K562 (cell line): ENCODE results near the gene KXD1. TPM values are rescaled to one million over a fixed set of nuclear protein-coding genes. Genes with fewer than 3 reads are reported as not detected.
A peak's percentile ranks its signal among the peaks of the same experiment; 100 is the strongest.

Experiments
- ARID3A ChIP-seq: IDR thresholded peaks from 2 replicates; pipeline ENCODE4 v1.6.1; 2012; ENCODE audit warnings: low read depth, low read length, improper control_type of control experiment, borderline replicate concordance
- ETS2 ChIP-seq: IDR thresholded peaks from 2 replicates; pipeline ENCODE4 v1.6.1; 2016; ENCODE audit warnings: borderline replicate concordance, missing genetic modification characterization, mild to moderate bottlenecking, moderate library complexity, missing compliant biosample characterization; ENCODE audit not compliant: poor library complexity, severe bottlenecking
- FOXO4 ChIP-seq: fragments of 450-650 bp; formaldehyde crosslinking; IDR thresholded peaks from 2 replicates; pipeline ENCODE4 v1.4.0; 2020; ENCODE audit warnings: mild to moderate bottlenecking, moderate library complexity
- GMEB1 ChIP-seq: fragments of 250-450 bp; sonication (Bioruptor Pico); IDR thresholded peaks from 2 replicates; pipeline ENCODE4 v1.4.0; 2020; ENCODE audit warnings: mild to moderate bottlenecking
- HDAC6 ChIP-seq: IDR thresholded peaks from 2 replicates; pipeline ENCODE4 v1.6.1; 2012; ENCODE audit warnings: low read depth, mild to moderate bottlenecking, control low read depth, inconsistent platforms, low read length, moderate library complexity
- HMG20B ChIP-seq: fragments of 250-450 bp; sonication (Bioruptor Pico); IDR thresholded peaks from 2 replicates; pipeline ENCODE4 v1.5.0; 2021; ENCODE audit warnings: mild to moderate bottlenecking
- POLR2B ChIP-seq: fragments of 450-650 bp; IDR thresholded peaks from 2 replicates; pipeline ENCODE4 v1.6.1; 2018; ENCODE audit warnings: low read depth; ENCODE audit not compliant: partially characterized antibody
- RB1 ChIP-seq: fragments of 450-650 bp; IDR thresholded peaks from 2 replicates; pipeline ENCODE4 v1.6.1; 2017; ENCODE audit warnings: low read depth, mild to moderate bottlenecking
- RBM14 ChIP-seq: fragments of 200-400 bp; formaldehyde crosslinking; IDR thresholded peaks from 2 replicates; pipeline ENCODE4 v1.6.1; 2018; ENCODE audit warnings: low read depth, mild to moderate bottlenecking, low read length, moderate library complexity, borderline replicate concordance; ENCODE audit not compliant: insufficient read depth
- RFX5 ChIP-seq: IDR thresholded peaks from 2 replicates; pipeline ENCODE4 v1.6.1; 2011; ENCODE audit warnings: low read depth, mild to moderate bottlenecking, improper control_type of control experiment, low read length
- SIN3A ChIP-seq, 2 experiments: fragments of 150-350 bp in 1 of 2; IDR thresholded peaks; 2 replicates each; pipeline ENCODE4 v1.6.1; 2011 to 2016; ENCODE audit warnings: borderline replicate concordance in 2 of 2, low read depth in 2 of 2, low read length in 2 of 2, mild to moderate bottlenecking in 2 of 2, moderate library complexity in 2 of 2; ENCODE audit not compliant: control insufficient read depth in 1 of 2
- SRSF7 ChIP-seq: fragments of 200-400 bp; formaldehyde crosslinking; optimal IDR thresholded peaks from 2 replicates; pipeline ENCODE3; 2017; ENCODE audit warnings: mild to moderate bottlenecking, low read depth, low read length
- TRIM25 ChIP-seq: fragments of 450-650 bp; IDR thresholded peaks from 2 replicates; pipeline ENCODE4 v1.7.0; 2016; ENCODE audit warnings: borderline replicate concordance
- WHSC1 ChIP-seq: IDR thresholded peaks from one replicate; pipeline ENCODE4 v1.6.1; 2012; ENCODE audit warnings: low read length, control low read depth, inconsistent platforms
- ZNF41 ChIP-seq: fragments of 250-450 bp; sonication (Bioruptor Pico); conservative IDR thresholded peaks from 2 replicates; pipeline ENCODE4 v1.4.0; 2020; ENCODE audit warnings: mild to moderate bottlenecking
- ZNF436 ChIP-seq: fragments of 250-450, 450-650 bp; sonication (Bioruptor Pico); formaldehyde crosslinking; IDR thresholded peaks from 2 replicates; pipeline ENCODE4 v1.7.0; 2020; ENCODE audit warnings: mild to moderate bottlenecking
- ZNF512 ChIP-seq: IDR thresholded peaks from 2 replicates; pipeline ENCODE4 v1.6.1; 2016; ENCODE audit warnings: missing genetic modification characterization, missing compliant biosample characterization
- ZNF561 ChIP-seq: fragments of 450-650 bp; formaldehyde crosslinking; conservative IDR thresholded peaks from 2 replicates; pipeline ENCODE4 v1.4.0; 2020; ENCODE audit warnings: mild to moderate bottlenecking, moderate library complexity
- polyA plus RNA-seq, 8 experiments: library from polyadenylated mRNA; depleted of rRNA in 4 of 8; stranded (reverse) in 5 of 8; unstranded in 3 of 8; fragments of >200 nt; fragmentation: Nextera tagmentation in 2 of 8; fragmentation: Illumina TruSeq in 1 of 8; extraction: Ambion mirVana in 2 of 8; extraction: Trizol in 1 of 8; gene quantifications; 2 replicates each; pipeline versions ENCODE4 v1.2.1 to v1.2.3, GENCODE V29; 2011 to 2014; ENCODE audit warnings: inconsistent platforms in 1 of 8, missing spikeins in 1 of 8
- total RNA-seq, 7 experiments: library from RNA; depleted of rRNA in 6 of 7; stranded (reverse); fragments of >200 nt in 6 of 7; fragmentation: Illumina TruSeq in 2 of 7; extraction: Trizol in 2 of 7; gene quantifications; 2 replicates each; pipeline versions ENCODE4 v1.2.1 to v1.2.3, GENCODE V29; 2011 to 2021; ENCODE audit warnings: low replicate concordance in 1 of 7

KXD1 gene
- total and polyA plus RNA-seq, 9 of the 15 experiments (the other 6 are each of a cell fraction or from before 2014, with no cell fraction given) = 21.9 to 210 (median 118) TPM

- TF ChIP-seq SRSF7 (no peak), RFX5 (no peak), RBM14 (no peak), HDAC6 (no peak), ARID3A (no peak), ETS2 (tag) (no peak), RB1 (peak; percentile 91), TRIM25 (peak; percentile 30; the same call in 1 of the 2 replicates), HMG20B (no peak), GMEB1 (CRISPR knock-in tag) (peak; percentile 8; the same call in 1 of the 2 replicates), ZNF436 (CRISPR knock-in tag) (no peak), POLR2B (no peak), WHSC1 (no peak), ZNF41 (CRISPR knock-in tag) (no peak), ZNF512 (tag) (no peak), ZNF561 (no peak), SIN3A (IDR thresholded peaks at IDR 0.05; ENCODE audit: borderline replicate concordance in 2 of 2, control insufficient read depth in 1 of 2, low read depth in 2 of 2, low read length in 2 of 2) (peak in 1 of 2 experiments; percentile 96; a peak in 1 of 4 replicates), FOXO4 (CRISPR knock-in tag) (no peak)
Measured at GRCh38 chr19:18589380-18590272, 32.0 kb downstream of the KXD1 start (continued).
